ENCODE results near the gene PDE1A. TPM values are rescaled to one million over a fixed set of nuclear protein-coding genes. Genes with fewer than 3 reads are reported as not detected.

The PDE1A gene
- polyA plus RNA-seq, 1 experiment: 1.0 TPM

DNA sequence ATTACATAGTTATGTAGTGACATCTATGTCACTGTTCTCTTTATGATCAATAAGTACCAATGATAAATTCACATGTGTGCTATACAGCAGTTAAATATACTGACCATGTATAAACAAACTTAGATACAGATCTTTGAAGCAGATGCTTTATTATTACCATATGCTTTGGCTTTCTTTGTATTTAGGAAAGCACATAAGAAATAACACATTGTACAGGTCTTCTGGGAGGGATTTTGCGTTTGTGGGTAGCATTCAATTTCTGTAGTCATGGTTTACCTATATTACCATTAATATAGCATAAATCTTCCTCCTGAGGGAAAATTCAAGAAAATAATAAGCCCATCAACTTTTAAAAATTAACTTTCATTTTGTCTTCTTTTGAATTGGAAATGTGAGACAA is 1.6 kb upstream of the PDE1A start:
- no peaks in the 10 kb centered on the region for H3K27me3 ChIP-seq (ENCODE audit: control insufficient read depth, insufficient read depth, low read length)
- H3K36me3 ChIP-seq (ENCODE audit: control insufficient read depth, insufficient read depth, low read length): no peaks in the 10 kb centered on the region
- no peak overlapping the region for H3K4me3 ChIP-seq (ENCODE audit: low read depth, low read length)
- CTCF ChIA-PET: no interaction called here
- POLR2A ChIA-PET: no interaction called here
- TF ChIP-seq, protein P1, sequence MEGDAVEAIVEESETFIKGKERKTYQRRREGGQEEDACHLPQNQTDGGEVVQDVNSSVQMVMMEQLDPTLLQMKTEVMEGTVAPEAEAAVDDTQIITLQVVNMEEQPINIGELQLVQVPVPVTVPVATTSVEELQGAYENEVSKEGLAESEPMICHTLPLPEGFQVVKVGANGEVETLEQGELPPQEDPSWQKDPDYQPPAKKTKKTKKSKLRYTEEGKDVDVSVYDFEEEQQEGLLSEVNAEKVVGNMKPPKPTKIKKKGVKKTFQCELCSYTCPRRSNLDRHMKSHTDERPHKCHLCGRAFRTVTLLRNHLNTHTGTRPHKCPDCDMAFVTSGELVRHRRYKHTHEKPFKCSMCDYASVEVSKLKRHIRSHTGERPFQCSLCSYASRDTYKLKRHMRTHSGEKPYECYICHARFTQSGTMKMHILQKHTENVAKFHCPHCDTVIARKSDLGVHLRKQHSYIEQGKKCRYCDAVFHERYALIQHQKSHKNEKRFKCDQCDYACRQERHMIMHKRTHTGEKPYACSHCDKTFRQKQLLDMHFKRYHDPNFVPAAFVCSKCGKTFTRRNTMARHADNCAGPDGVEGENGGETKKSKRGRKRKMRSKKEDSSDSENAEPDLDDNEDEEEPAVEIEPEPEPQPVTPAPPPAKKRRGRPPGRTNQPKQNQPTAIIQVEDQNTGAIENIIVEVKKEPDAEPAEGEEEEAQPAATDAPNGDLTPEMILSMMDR (IDR thresholded peaks at IDR 0.05; ENCODE audit: insufficient read depth, low read depth, low read length): no peak
- no peak for DNase-seq (ENCODE audit: low read depth)

DNA sequence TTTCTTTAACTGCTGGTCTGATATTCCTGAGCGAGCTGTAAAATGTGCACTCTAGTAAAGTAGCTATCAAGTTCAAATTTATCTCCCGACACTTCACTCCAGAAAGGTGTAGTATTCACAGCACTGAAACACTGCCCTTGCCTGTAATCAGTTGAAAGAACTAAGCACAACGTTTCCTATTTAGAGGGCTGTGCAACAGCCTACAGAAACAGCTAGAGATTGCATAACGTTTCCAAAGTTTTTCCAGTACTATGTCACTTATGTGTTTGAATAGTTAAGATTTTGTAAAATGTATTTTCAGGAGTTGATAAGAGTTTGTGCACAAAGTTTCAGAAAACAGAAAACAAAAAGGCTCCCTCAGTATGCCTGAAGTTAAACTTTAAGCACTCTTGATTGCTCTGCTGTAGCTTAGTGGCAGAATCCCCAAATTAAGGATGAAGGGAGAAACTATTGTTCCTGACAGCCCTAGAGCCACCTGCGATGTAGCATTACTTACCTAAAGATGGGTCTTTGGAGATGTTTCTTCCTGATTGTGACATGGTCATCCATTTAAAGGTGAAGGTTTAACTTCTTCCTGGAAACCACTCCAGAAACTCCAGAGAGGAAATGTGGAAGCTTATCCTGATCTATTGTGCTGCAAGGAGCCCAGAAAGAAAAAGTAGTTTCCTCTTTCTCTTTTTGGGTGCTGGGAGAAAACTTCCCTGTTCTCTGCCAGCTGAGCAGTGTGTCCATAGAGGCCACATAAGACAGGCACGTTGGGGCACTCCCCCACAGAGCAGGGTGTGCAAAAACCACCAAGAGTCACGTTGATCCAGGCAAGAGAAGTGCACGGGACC is 536 bp downstream of the PDE1A start:
- TF ChIP-seq, protein P1 (IDR thresholded peaks at IDR 0.05; ENCODE audit: insufficient read depth, low read depth, low read length): no peak
- ChIA-PET CTCF (interaction anchor here (0.8 to 2.7 kb wide), 3 partner anchors 8 to 222 kb away, joined by 3 to 9 read pairs (median 3); no protein-coding TSS in a partner anchor), POLR2A (no interaction called here)
- Histone ChIP-seq H3K36me3 (ENCODE audit: control insufficient read depth, insufficient read depth, low read length) (no peaks in the 10 kb centered on the region), H3K4me3 (ENCODE audit: low read depth, low read length) (peak overlapping the region; percentile 14; the same call in 1 of the 2 replicates), H3K27me3 (ENCODE audit: control insufficient read depth, insufficient read depth, low read length) (no peaks in the 10 kb centered on the region)
- no peak for DNase-seq (ENCODE audit: low read depth)

DNA sequence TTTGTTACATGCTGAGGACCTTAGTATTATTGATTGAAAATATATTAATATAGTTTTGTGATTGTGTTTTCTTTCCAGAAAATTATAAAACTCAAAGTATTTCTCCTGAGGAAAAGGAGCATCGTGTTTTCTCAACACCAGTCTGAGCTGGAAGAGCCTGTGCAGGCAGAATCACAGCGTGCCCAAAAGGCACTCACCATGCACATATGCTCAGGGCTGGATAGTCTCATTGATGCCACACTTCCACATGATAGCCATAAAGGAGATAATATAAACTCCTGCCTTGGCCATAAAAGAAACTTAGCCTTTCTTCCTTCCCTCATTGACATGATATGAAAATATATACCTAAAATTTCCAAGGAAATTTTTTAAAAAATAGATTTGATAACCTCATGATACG is 4.0 kb downstream of the PDE1A start:
- ChIA-PET POLR2A (no interaction called here), CTCF (no interaction called here)
- no peak for DNase-seq (ENCODE audit: low read depth)
- no peaks in the 10 kb centered on the region for H3K27me3 ChIP-seq (ENCODE audit: control insufficient read depth, insufficient read depth, low read length)
- TF ChIP-seq, protein P1 (IDR thresholded peaks at IDR 0.05; ENCODE audit: insufficient read depth, low read depth, low read length): no peak
- H3K4me3 ChIP-seq (ENCODE audit: low read depth, low read length): no peak overlapping the region
- no peaks in the 10 kb centered on the region for H3K36me3 ChIP-seq (ENCODE audit: control insufficient read depth, insufficient read depth, low read length)

DNA sequence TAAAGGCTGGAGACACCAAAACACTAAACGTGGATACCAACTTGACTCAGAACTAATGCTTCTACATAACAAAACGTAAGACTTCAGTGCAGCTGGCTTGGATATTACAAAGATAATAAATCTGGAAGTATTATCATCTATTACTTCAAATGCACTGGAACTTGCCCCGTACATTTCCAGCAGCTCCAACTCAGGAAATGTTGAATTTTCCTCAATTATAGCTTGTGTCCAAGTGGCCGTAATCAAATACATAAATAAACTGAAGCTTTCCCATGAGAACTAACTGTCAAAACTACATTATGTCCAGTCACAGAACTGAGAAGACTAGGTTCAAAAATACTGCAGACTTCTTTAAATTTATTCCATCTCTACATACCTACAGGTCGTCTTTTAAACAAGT is 6.2 kb downstream of the PDE1A start:
- CTCF ChIA-PET: interaction anchor here (0.8 kb wide), 1 partner anchor 71 kb away, joined by 3 read pairs; no protein-coding TSS in a partner anchor
- Histone ChIP-seq H3K4me3 (ENCODE audit: low read depth, low read length) (no peak overlapping the region), H3K36me3 (ENCODE audit: control insufficient read depth, insufficient read depth, low read length) (no peaks in the 10 kb centered on the region), H3K27me3 (ENCODE audit: control insufficient read depth, insufficient read depth, low read length) (no peaks in the 10 kb centered on the region)
- no peak for DNase-seq (ENCODE audit: low read depth)
- TF ChIP-seq, protein P1 (IDR thresholded peaks at IDR 0.05; ENCODE audit: insufficient read depth, low read depth, low read length): no peak
- POLR2A ChIA-PET: no interaction called here

DNA sequence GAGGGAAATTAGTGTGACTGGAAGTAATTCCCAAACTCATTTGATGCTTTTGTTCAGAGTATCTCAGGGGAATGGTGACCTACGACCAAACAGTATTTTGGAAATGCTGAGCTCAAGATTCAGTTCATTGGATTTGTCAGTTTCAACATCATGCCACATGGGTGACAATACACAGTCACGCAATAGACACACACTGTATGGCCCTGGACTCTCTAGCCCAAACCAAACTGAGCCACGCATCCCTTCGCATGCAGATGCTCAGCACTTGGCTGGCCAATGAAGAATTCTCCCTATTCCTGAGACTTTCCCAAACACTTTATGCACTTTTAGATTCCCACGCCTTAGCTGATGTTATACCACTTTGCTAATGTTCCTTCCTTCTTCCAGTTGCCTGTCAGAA is 10.0 kb downstream of the PDE1A start:
- DNase-seq (ENCODE audit: low read depth): no peak
- Histone ChIP-seq H3K36me3 (ENCODE audit: control insufficient read depth, insufficient read depth, low read length) (no peaks in the 10 kb centered on the region), H3K4me3 (ENCODE audit: low read depth, low read length) (no peak overlapping the region), H3K27me3 (ENCODE audit: control insufficient read depth, insufficient read depth, low read length) (no peaks in the 10 kb centered on the region)
- POLR2A ChIA-PET: no interaction called here
- CTCF ChIA-PET: no interaction called here
- TF ChIP-seq, protein P1 (IDR thresholded peaks at IDR 0.05; ENCODE audit: insufficient read depth, low read depth, low read length): no peak
